HCT116 (cell line): Measurements from ENCODE around the gene LGALS4.

Source experiments
- CTCF ChIP-seq, 3 experiments: fragments of 200-600 bp in 1 of 3; sonication (generic) in 1 of 3; IDR thresholded peaks in 2 of 3; conservative IDR thresholded peaks in 1 of 3; 2 replicates each; pipeline ENCODE4 v1.5.1; 2012 to 2017; ENCODE audit warnings: low read depth in 2 of 3, low read length in 2 of 3, antibody characterized with exemption in 1 of 3, borderline replicate concordance in 1 of 3, control low read depth in 1 of 3, mild to moderate bottlenecking in 1 of 3, mixed read lengths in 1 of 3, mixed run types in 1 of 3, moderate library complexity in 1 of 3; ENCODE audit not compliant: insufficient read depth in 1 of 3
- EZH2 ChIP-seq: fragments of 200-600 bp; sonication (generic); IDR thresholded peaks from 2 replicates; pipeline ENCODE4 v1.6.1; 2017; ENCODE audit warnings: antibody characterized with exemption, mixed run types
- EZH2phosphoT487 ChIP-seq: fragments of 200-600 bp; IDR thresholded peaks from 2 replicates; pipeline ENCODE4 v1.6.1; 2018; ENCODE audit warnings: antibody characterized with exemption, borderline replicate concordance
- FOSL1 ChIP-seq: IDR thresholded peaks from 2 replicates; pipeline ENCODE4 v1.6.1; 2012; ENCODE audit warnings: low read depth
- POLR2A ChIP-seq: IDR thresholded peaks from 2 replicates; pipeline ENCODE4 v1.7.0; 2011; ENCODE audit warnings: borderline replicate concordance; ENCODE audit not compliant: insufficient read depth, insufficient read length; ENCODE audit errors: extremely low read depth
- YY1 ChIP-seq: IDR thresholded peaks from 2 replicates; pipeline ENCODE4 v1.6.1; 2011; ENCODE audit warnings: low read length, low read depth, moderate library complexity, mild to moderate bottlenecking; ENCODE audit not compliant: insufficient replicate concordance; ENCODE audit errors: extremely low read depth
- ZFX ChIP-seq: fragments of 450-650 bp; IDR thresholded peaks from 2 replicates; pipeline ENCODE4 v1.6.1; 2017

- TF ChIP-seq CTCF (IDR thresholded peaks at IDR 0.05 in 2 of 3, conservative IDR thresholded peaks at IDR 0.05 in 1 of 3; ENCODE audit: borderline replicate concordance in 1 of 3, insufficient read depth in 1 of 3, low read depth in 2 of 3, low read length in 2 of 3) (no peak), ZFX (no peak), EZH2phosphoT487 (no peak), YY1 (no peak), FOSL1 (no peak), EZH2 (no peak), POLR2A (no peak)
Measured at GRCh38 chr19:38834590-38834989, 21.8 kb upstream of the LGALS4 start.
